HG03575 (cell line): ENCODE measurements around the gene SLC35F2.
"Not testable (repeated sequence)": the region's sequence is repeated elsewhere in the genome, so short reads cannot be mapped to it uniquely, and the experiment has no call there.

ENCODE experiments used
- ATAC-seq: cut with Tn5 transposase; IDR thresholded peaks from one replicate; pipeline ENCODE4 v1.9.1; 2021; ENCODE audit not compliant: unreplicated experiment, insufficient number of reproducible peaks, low FRiP score; ENCODE audit errors: extremely low read depth

The SLC35F2 gene

DNA sequence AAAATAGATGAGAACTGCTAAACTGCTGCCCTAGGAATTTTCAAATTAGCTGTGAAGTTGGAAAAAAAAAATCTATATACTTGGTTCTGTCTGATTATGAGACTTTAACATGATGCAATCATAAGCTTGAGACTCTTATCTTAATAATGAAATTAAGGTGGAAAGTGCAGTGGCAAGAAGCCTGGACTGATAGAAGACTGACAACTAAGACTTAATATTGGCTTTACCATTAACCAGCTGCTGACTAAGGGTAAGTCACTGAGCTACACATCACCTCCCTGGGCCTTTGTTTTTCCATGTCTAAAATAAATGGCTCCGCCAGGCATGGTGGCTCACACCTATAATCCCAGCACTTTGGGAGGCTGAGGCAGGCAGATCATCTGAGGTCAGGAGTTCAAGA is 56.9 kb downstream of the SLC35F2 start:
- no peak for ATAC-seq

DNA sequence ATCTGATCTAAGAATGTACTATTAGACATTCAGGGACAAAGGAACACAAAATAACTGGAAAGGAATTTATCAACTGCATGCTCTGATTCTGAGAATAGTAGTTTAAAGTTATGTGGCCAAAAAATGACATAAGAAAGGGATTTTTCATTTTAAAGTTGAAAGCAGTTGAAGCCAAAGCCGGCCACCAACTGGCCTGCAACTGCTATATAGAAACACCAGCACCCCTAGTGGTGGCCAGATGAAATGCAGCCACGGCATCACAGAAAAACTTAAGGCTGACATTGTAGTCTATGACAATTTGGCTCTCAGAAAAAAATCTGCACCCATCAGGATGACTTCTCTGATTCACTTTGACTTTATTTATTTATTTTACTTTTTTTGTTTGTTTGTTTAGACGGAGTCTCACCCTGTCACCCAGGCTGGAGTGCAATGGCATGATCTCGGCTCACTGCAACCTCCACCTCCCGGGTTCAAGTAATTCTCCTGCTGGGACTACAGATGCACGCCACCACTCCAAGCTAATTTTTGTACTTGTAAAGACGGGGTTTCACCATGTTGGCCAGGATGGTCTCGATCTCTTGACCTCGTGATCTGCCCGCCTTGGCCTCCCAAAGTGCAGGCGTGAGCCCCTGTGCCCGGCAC is 59.2 kb downstream of the SLC35F2 start:
- no peak for ATAC-seq

DNA sequence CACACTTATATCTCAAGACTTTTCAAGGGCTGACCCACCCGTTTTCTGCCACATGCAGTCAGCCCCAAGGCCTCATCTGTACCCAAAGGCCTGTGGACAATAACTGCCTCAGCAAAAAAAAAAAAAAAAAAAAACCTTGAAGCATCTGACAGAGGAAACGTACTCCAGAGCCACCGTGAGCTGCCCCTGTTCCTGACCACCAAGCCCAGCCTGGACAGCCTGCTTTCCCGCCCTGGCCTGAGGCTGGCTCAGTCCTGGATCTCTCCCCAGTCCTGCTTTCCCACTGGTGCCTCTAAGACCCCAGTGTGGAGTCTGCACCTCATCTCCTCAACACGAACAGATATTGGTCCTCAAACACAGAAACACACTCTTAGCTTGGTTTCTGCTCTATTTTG is 66.5 kb downstream of the SLC35F2 start:
- ATAC-seq: no peak

- no peak for ATAC-seq
These were observed 67.1 kb downstream of the SLC35F2 start for GRCh38 chr11:107791343-107792048.

DNA sequence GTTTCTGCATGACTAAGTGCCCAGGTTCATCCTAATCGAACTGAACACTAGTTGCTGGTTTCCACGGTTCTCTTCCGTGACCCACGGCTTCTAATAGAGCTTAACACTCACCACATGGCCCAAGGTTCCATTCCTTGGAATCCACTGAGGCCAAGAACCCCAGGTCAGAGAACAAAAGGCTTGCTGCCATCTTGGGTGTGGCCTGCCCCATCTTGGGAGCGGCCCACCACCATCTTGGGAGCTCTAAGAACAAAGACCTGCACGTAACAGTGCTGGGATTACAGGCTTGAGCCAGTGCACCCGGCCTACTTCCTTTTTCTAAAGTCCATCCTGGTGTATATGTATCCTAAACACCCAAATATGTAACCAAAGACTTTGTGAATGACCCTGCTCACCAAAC is 68.8 kb downstream of the SLC35F2 start:
- ATAC-seq: no peak

DNA sequence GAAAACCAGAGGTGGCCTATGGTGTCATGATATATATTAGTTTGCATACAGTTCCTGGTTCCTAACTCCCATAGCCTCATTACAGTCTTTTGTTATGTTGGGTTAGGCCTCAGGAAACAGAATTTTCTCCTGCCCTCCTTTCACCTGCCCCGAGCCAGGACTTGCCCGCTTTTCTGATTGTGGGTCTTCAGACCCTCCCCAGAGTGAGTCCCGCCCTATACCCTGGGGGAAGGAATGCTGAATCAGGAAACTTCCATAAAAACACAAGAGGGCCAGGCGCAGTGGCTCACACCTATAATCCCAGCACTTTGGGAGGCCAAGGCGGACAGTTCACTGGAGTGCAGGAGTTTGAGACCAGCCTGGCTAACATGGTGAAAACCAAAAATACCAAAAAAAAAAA is 70.9 kb downstream of the SLC35F2 start:
- ATAC-seq: no peak

GRCh38 chr11:107785401-107785800 is 73.2 kb downstream of the SLC35F2 start:
- ATAC-seq: no peak

DNA sequence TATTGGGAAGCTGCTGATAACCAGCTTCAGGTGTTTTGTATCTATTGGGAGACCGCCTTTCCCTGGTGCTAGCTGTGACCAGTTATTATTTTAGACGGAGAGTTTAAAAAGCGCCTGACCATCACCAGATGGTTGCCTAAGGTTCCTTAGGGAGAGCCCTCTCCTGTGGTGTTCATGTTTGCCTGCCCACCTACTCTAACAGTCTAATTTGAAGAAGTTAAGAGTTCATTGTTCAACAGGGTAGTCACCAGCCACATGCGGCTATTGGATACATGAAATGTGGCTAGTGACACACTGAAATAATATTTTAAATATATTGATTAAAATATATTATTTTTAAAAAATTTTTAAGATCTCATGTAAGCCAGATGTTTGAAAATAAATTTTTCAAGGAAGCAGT is 75.5 kb downstream of the SLC35F2 start:
- ATAC-seq: no peak

DNA sequence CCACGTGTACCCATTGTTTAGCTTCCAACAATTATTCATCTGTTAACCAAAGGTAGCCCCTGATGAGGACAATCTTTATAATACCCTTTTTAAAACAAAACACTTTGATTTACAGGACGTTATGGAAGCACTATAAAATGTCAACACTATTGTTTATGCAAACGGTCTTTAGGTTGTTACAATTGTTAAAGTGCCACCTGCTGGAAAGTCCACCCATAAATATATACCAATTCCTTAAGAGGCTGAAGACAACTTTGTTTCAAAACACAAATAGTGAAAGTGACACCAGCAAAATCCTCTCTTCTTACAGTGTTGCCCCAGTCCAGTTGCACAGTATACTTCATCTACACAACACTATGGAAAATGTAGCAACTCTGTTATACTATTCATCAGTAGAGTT is 77.8 kb downstream of the SLC35F2 start:
- ATAC-seq: no peak

DNA sequence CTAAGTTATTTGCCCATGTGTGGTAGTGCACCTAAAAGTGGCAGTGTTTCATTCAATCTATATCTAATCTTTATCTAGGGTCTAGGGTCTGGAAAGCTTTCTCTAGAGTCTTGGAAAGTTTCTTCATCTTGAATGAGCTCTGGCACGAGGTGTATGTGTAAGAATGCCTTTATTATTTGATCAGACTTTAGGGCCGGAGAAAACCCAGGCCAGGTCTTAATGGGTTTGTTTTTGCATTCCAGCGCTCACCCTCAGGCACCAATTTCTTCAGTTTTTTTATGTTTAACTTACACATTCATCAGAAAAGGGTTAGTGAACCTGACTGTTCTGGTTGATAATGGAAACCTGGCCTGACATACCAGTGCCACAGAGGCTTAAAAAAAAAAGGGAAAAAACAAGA is 78.5 kb downstream of the SLC35F2 start:
- no peak for ATAC-seq

GRCh38 chr11:107778839-107779517 is 79.6 kb downstream of the SLC35F2 start:
- no peak for ATAC-seq

GRCh38 chr11:107777110-107777509 is 81.5 kb downstream of the SLC35F2 start:
- peak; percentile 83 for ATAC-seq

DNA sequence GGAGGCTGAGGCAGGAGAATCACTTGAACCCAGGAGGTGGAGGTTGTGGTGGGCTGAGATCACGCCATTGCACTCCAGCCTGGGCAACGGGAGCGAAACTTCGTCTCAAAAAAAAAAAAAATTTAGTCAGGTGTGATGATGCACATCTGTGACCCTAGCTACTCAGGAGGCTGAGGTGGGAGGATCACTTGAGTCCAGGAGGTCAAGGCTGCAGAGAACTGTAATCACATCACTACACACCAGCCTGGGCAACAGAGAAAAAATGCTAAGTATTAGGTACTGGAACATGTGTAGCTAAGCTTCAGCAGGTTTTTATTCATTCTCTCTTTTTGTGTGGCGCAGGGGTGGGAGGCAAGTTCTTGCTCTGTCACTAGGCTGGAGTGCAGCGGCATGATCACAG is 82.5 kb downstream of the SLC35F2 start:
- no peak for ATAC-seq

DNA sequence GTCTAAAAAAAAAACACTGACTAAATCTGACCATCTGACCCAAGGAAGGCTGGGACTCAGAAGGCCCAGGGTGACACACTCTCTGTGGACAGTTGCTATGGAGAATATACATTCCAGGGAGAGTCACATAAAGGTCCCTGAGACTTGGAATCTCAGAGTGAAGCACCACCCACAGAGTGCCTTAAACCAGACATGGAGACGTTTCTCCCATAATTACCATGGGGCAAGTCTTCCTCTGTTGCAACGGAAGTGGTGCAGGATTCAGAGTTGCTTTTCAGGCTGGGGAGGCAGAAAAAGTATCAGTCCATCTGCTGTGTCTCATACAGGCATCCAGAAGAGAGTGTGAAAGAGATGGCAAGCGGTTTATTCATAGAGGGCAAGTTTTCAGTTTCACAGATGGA is 88.0 kb downstream of the SLC35F2 start:
- ATAC-seq: no peak

DNA sequence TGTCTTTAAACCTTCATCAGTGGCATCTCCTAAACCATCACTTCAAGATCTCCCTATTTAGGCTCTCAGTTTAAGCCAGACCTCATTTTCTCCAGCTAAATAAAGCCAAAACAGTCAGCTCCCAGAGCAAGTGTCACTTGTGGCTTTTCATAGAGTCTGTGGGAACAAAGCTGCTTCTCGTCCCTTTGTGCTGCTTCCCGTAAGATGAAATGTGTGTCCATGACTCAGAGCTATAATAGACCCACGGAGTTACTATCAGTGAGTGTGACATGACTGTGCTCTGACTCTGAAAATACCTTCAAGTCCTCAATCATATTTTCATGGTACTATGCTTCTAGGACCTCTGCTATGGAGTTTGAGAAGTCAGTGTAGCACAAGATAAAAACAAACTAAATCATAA is 89.4 kb downstream of the SLC35F2 start:
- no peak for ATAC-seq

DNA sequence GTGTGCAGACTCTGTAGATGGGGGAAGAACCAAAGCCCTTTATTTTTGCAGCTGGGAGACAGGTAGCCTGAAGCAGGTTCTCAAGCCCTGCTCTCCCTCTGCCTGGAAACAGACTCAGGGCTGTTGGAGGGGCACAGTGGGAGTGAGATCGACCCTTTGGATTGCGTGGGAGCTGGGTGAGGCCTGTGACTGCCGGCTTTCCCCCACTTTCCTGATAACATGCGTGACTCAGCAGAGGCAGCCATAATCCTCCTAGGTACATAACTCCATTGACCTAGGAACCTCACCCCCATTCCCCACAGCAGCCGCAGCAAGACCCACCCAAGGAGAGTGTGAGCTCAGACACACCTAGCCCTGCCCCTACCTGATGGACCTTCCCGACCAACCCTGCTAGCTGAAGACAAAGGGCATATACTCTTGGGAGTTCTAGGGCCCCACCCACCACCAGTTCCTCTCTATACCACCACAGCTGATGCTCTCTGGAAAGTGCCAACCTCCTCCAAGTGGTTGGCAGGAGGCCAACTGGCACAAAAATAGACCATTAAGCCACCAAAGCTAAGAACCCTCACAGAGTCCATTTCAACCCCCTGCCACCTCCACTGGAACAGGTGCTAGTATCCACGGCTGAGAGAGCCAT is 99.8 kb downstream of the SLC35F2 start:
- ATAC-seq: not testable (repeated sequence)

- ATAC-seq: no peak
These were observed 100.9 kb downstream of the SLC35F2 start for GRCh38 chr11:107757661-107758060.

GRCh38 chr11:107756553-107756952 is 102.0 kb downstream of the SLC35F2 start:
- ATAC-seq: no peak

GRCh38 chr11:107752949-107753822 is 105.4 kb downstream of the SLC35F2 start:
- no peak for ATAC-seq
